ENCODE measurements around the gene RCCD1.

The RCCD1 gene

GRCh38 chr15:90972133-90972532 lies 17.4 kb downstream of the RCCD1 start:
- Histone ChIP-seq H3K27me3 (ENCODE audit: insufficient read depth, low read length) (no peaks in the 10 kb centered on the region), H2AFZ (ENCODE audit: low read length, unreplicated experiment) (no peak overlapping the region), H3K79me2 (ENCODE audit: control insufficient read depth, insufficient read depth, low read length, unreplicated experiment) (no peaks in the 10 kb centered on the region), H3K4me1 (ENCODE audit: control insufficient read depth, insufficient read depth, low read length, unreplicated experiment) (no peaks in the 10 kb centered on the region), H3K27ac (ENCODE audit: low read depth, low read length) (no peak overlapping the region), H3K36me3 (ENCODE audit: insufficient read depth, low read length) (peaks cover 24% of the 10 kb centered on the region), H3K4me3 (ENCODE audit: low read depth, low read length) (no peak overlapping the region)

GRCh38 chr15:90974216-90974615 lies 19.5 kb downstream of the RCCD1 start:
- Histone ChIP-seq H3K27ac (ENCODE audit: low read depth, low read length) (no peak overlapping the region), H2AFZ (ENCODE audit: low read length, unreplicated experiment) (no peak overlapping the region), H3K4me1 (ENCODE audit: control insufficient read depth, insufficient read depth, low read length, unreplicated experiment) (no peaks in the 10 kb centered on the region), H3K36me3 (ENCODE audit: insufficient read depth, low read length) (peaks cover 20% of the 10 kb centered on the region), H3K27me3 (ENCODE audit: insufficient read depth, low read length) (no peaks in the 10 kb centered on the region), H3K4me3 (ENCODE audit: low read depth, low read length) (no peak overlapping the region), H3K79me2 (ENCODE audit: control insufficient read depth, insufficient read depth, low read length, unreplicated experiment) (no peaks in the 10 kb centered on the region)

- peaks cover 15% of the 10 kb centered on the region for H3K4me1 ChIP-seq (ENCODE audit: control insufficient read depth, insufficient read depth, low read length, unreplicated experiment)
- peak overlapping the region; percentile 17; the same call in 1 of the 2 replicates for H3K27ac ChIP-seq (ENCODE audit: low read depth, low read length)
- no peaks in the 10 kb centered on the region for H3K27me3 ChIP-seq (ENCODE audit: insufficient read depth, low read length)
- H3K36me3 ChIP-seq (ENCODE audit: insufficient read depth, low read length), result peaks cover 34% of the 10 kb centered on the region
- no peak overlapping the region for H2AFZ ChIP-seq (ENCODE audit: low read length, unreplicated experiment)
- H3K79me2 ChIP-seq (ENCODE audit: control insufficient read depth, insufficient read depth, low read length, unreplicated experiment), result peaks cover 21% of the 10 kb centered on the region
- no peak overlapping the region for H3K4me3 ChIP-seq (ENCODE audit: low read depth, low read length)
Measured at GRCh38 chr15:90979582-90979981, 24.9 kb downstream of the RCCD1 start.

GRCh38 chr15:90981681-90982080 lies 27.0 kb downstream of the RCCD1 start:
- Histone ChIP-seq H3K4me1 (ENCODE audit: control insufficient read depth, insufficient read depth, low read length, unreplicated experiment) (peaks cover 15% of the 10 kb centered on the region), H3K27ac (ENCODE audit: low read depth, low read length) (peak overlapping the region; percentile 14; the same call in 1 of the 2 replicates), H3K4me3 (ENCODE audit: low read depth, low read length) (no peak overlapping the region), H3K36me3 (ENCODE audit: insufficient read depth, low read length) (peaks cover 30% of the 10 kb centered on the region), H3K27me3 (ENCODE audit: insufficient read depth, low read length) (no peaks in the 10 kb centered on the region), H3K79me2 (ENCODE audit: control insufficient read depth, insufficient read depth, low read length, unreplicated experiment) (peaks cover 41% of the 10 kb centered on the region), H2AFZ (ENCODE audit: low read length, unreplicated experiment) (no peak overlapping the region)

GRCh38 chr15:90982135-90982534 lies 27.5 kb downstream of the RCCD1 start:
- Histone ChIP-seq H2AFZ (ENCODE audit: low read length, unreplicated experiment) (no peak overlapping the region), H3K27me3 (ENCODE audit: insufficient read depth, low read length) (no peaks in the 10 kb centered on the region), H3K4me1 (ENCODE audit: control insufficient read depth, insufficient read depth, low read length, unreplicated experiment) (peaks cover 15% of the 10 kb centered on the region), H3K4me3 (ENCODE audit: low read depth, low read length) (no peak overlapping the region), H3K27ac (ENCODE audit: low read depth, low read length) (peak overlapping the region; percentile 14; the same call in 1 of the 2 replicates), H3K36me3 (ENCODE audit: insufficient read depth, low read length) (peaks cover 30% of the 10 kb centered on the region), H3K79me2 (ENCODE audit: control insufficient read depth, insufficient read depth, low read length, unreplicated experiment) (peaks cover 45% of the 10 kb centered on the region)

GRCh38 chr15:90986790-90987507 lies 32.3 kb downstream of the RCCD1 start:
- H3K27me3 ChIP-seq (ENCODE audit: insufficient read depth, low read length), result no peaks in the 10 kb centered on the region
- no peak overlapping the region for H3K4me3 ChIP-seq (ENCODE audit: low read depth, low read length)
- H3K27ac ChIP-seq (ENCODE audit: low read depth, low read length), result no peak overlapping the region
- H3K36me3 ChIP-seq (ENCODE audit: insufficient read depth, low read length), result peaks cover 7% of the 10 kb centered on the region; the same call in 1 of the 2 replicates
- peaks cover 91% of the 10 kb centered on the region for H3K79me2 ChIP-seq (ENCODE audit: control insufficient read depth, insufficient read depth, low read length, unreplicated experiment)
- no peak overlapping the region for H2AFZ ChIP-seq (ENCODE audit: low read length, unreplicated experiment)
- H3K4me1 ChIP-seq (ENCODE audit: control insufficient read depth, insufficient read depth, low read length, unreplicated experiment), result peaks cover 29% of the 10 kb centered on the region

GRCh38 chr15:90987561-90988141 lies 33.0 kb downstream of the RCCD1 start:
- H3K4me3 ChIP-seq (ENCODE audit: low read depth, low read length), result no peak overlapping the region
- no peak overlapping the region for H3K27ac ChIP-seq (ENCODE audit: low read depth, low read length)
- H2AFZ ChIP-seq (ENCODE audit: low read length, unreplicated experiment), result no peak overlapping the region

GRCh38 chr15:90988296-90988695 lies 33.6 kb downstream of the RCCD1 start:
- H3K79me2 ChIP-seq (ENCODE audit: control insufficient read depth, insufficient read depth, low read length, unreplicated experiment), result peaks cover 95% of the 10 kb centered on the region
- H3K27me3 ChIP-seq (ENCODE audit: insufficient read depth, low read length), result no peaks in the 10 kb centered on the region
- peaks cover 23% of the 10 kb centered on the region for H3K4me1 ChIP-seq (ENCODE audit: control insufficient read depth, insufficient read depth, low read length, unreplicated experiment)
- H3K36me3 ChIP-seq (ENCODE audit: insufficient read depth, low read length), result peaks cover 7% of the 10 kb centered on the region; the same call in 1 of the 2 replicates
- no peak overlapping the region for H3K27ac ChIP-seq (ENCODE audit: low read depth, low read length)
- H3K4me3 ChIP-seq (ENCODE audit: low read depth, low read length), result no peak overlapping the region
- peak overlapping the region; percentile 48 for H2AFZ ChIP-seq (ENCODE audit: low read length, unreplicated experiment)

More at GRCh38 chr15:90987561-90988141, 33.0 kb downstream of the RCCD1 start:
- peaks cover 7% of the 10 kb centered on the region; the same call in 1 of the 2 replicates for H3K36me3 ChIP-seq (ENCODE audit: insufficient read depth, low read length)
- peaks cover 27% of the 10 kb centered on the region for H3K4me1 ChIP-seq (ENCODE audit: control insufficient read depth, insufficient read depth, low read length, unreplicated experiment)
- no peaks in the 10 kb centered on the region for H3K27me3 ChIP-seq (ENCODE audit: insufficient read depth, low read length)
- H3K79me2 ChIP-seq (ENCODE audit: control insufficient read depth, insufficient read depth, low read length, unreplicated experiment), result peaks cover 96% of the 10 kb centered on the region

- H3K27ac ChIP-seq (ENCODE audit: low read depth, low read length), result no peak overlapping the region
- H3K36me3 ChIP-seq (ENCODE audit: insufficient read depth, low read length), result peaks cover 7% of the 10 kb centered on the region; the same call in 1 of the 2 replicates
- no peak overlapping the region for H3K4me3 ChIP-seq (ENCODE audit: low read depth, low read length)
- no peaks in the 10 kb centered on the region for H3K27me3 ChIP-seq (ENCODE audit: insufficient read depth, low read length)
- H3K79me2 ChIP-seq (ENCODE audit: control insufficient read depth, insufficient read depth, low read length, unreplicated experiment), result peaks cover 95% of the 10 kb centered on the region
- H3K4me1 ChIP-seq (ENCODE audit: control insufficient read depth, insufficient read depth, low read length, unreplicated experiment), result peaks cover 23% of the 10 kb centered on the region
- no peak overlapping the region for H2AFZ ChIP-seq (ENCODE audit: low read length, unreplicated experiment)
Measured at GRCh38 chr15:90989040-90989768, 34.5 kb downstream of the RCCD1 start.

GRCh38 chr15:90990446-90990845 lies 35.8 kb downstream of the RCCD1 start:
- H3K79me2 ChIP-seq (ENCODE audit: control insufficient read depth, insufficient read depth, low read length, unreplicated experiment), result peaks cover 94% of the 10 kb centered on the region
- H3K36me3 ChIP-seq (ENCODE audit: insufficient read depth, low read length), result no peaks in the 10 kb centered on the region
- H3K27me3 ChIP-seq (ENCODE audit: insufficient read depth, low read length), result no peaks in the 10 kb centered on the region
- no peak overlapping the region for H3K4me3 ChIP-seq (ENCODE audit: low read depth, low read length)
- H3K4me1 ChIP-seq (ENCODE audit: control insufficient read depth, insufficient read depth, low read length, unreplicated experiment), result peaks cover 25% of the 10 kb centered on the region
- H3K27ac ChIP-seq (ENCODE audit: low read depth, low read length), result no peak overlapping the region
- no peak overlapping the region for H2AFZ ChIP-seq (ENCODE audit: low read length, unreplicated experiment)

Measured in ACC112 (cell line).